HCT116 (cell line): Measurements from ENCODE around the gene C19orf44. TPM values are rescaled to one million over a fixed set of nuclear protein-coding genes. Genes with fewer than 3 reads are reported as not detected.

ENCODE experiments used
- ATAC-seq: fragments of 200-7000 bp; cut with Tn5 transposase; 2 replicates; pipeline ENCODE4 v1.9.1; 2020; ENCODE audit warnings: mild to moderate bottlenecking, moderate library complexity
- BruUV-seq: library from RNA; stranded (reverse); fragments of 400-500 nt; replicated peaks from 2 replicates; lab custom pipeline; 2021; lab: Mats Ljungman, UMichigan
- CTCF ChIA-PET: fragments of 300-600 bp; sonication (Branson Sonifier 250); formaldehyde crosslinking; loops from one replicate; lab custom pipeline; 2021; ENCODE audit warnings: antibody characterized with exemption; lab: Charles Lee
- POLR2A ChIA-PET: fragments of 300-600, 350-600 bp; sonication (Branson Sonifier 250); formaldehyde crosslinking; loops from one replicate; lab custom pipeline; 2021; ENCODE audit warnings: antibody characterized with exemption; lab: Charles Lee
- RAD21 ChIA-PET, 2 experiments: fragments of 300-600 bp; sonication (Branson Sonifier 250); formaldehyde crosslinking; loops; one replicate each; lab custom pipeline; 2023; ENCODE audit warnings: low total read pairs in 2 of 2; ENCODE audit not compliant: uncharacterized antibody in 2 of 2, unreplicated experiment in 2 of 2, low non-redundant PET in 1 of 2; lab: Charles Lee
- DNase-seq: peaks from one replicate; pipeline ENCODE4 v3.0.0-alpha.2; 2010; ENCODE audit warnings: low read depth, low spot score
- H2AFZ ChIP-seq: fragments of 200-600 bp; shearing (Covaris generic), sonication (generic); 2 replicates; pipeline ENCODE4 v1.6.1; 2017; ENCODE audit warnings: low read depth, mixed run types, mixed read lengths, antibody characterized with exemption, low read length; ENCODE audit not compliant: poor library complexity, severe bottlenecking
- H3K27ac ChIP-seq: 2 replicates; pipeline ENCODE4 v1.5.1; 2012; ENCODE audit warnings: low read depth, low read length
- H3K27me3 ChIP-seq: fragments of 200-600 bp; sonication (generic); 2 replicates; pipeline ENCODE4 v1.6.1; 2016; ENCODE audit warnings: mixed run types, low read length, mixed read lengths; ENCODE audit not compliant: insufficient read depth
- H3K36me3 ChIP-seq, 2 experiments: fragments of 200-500 bp in 1 of 2; fragments of 200-600 bp in 1 of 2; sonication (Bioruptor generic) in 1 of 2; sonication (generic) in 1 of 2; 2 replicates each; pipeline versions ENCODE4 v1.5.1 to v1.6.1; 2014 to 2016; ENCODE audit warnings: low read length in 2 of 2, inconsistent platforms in 1 of 2, mixed read lengths in 1 of 2, mixed run types in 1 of 2; ENCODE audit not compliant: insufficient read depth in 2 of 2, control insufficient read depth in 1 of 2
- H3K4me1 ChIP-seq, 2 experiments: fragments of 200-600 bp in 1 of 2; sonication (generic) in 1 of 2; 2 replicates each; pipeline versions ENCODE4 v1.5.1 to v1.6.1; 2012 to 2017; ENCODE audit warnings: low read length in 2 of 2, inconsistent platforms in 1 of 2, mild to moderate bottlenecking in 1 of 2, mixed read lengths in 1 of 2, mixed run types in 1 of 2, moderate library complexity in 1 of 2; ENCODE audit not compliant: insufficient read depth in 2 of 2, control insufficient read depth in 1 of 2
- H3K4me2 ChIP-seq: fragments of 200-600 bp; sonication (generic); 2 replicates; pipeline ENCODE4 v1.6.1; 2017; ENCODE audit warnings: mixed run types, low read length, mixed read lengths
- H3K4me3 ChIP-seq, 2 experiments: fragments of 200-600 bp in 1 of 2; sonication (generic) in 1 of 2; replicated peaks in 1 of 2; 2 replicates each; pipeline ENCODE4 v1.5.1; 2011 to 2016; ENCODE audit warnings: low read length in 2 of 2, control low read depth in 1 of 2, low read depth in 1 of 2, mild to moderate bottlenecking in 1 of 2, mixed read lengths in 1 of 2, mixed run types in 1 of 2
- H3K79me2 ChIP-seq: fragments of 200-600 bp; sonication (generic); 2 replicates; pipeline ENCODE4 v1.6.1; 2017; ENCODE audit warnings: mild to moderate bottlenecking, mixed run types, low read length, moderate library complexity, mixed read lengths; ENCODE audit not compliant: insufficient read depth
- H3K9ac ChIP-seq: fragments of 200-600 bp; sonication (generic); 2 replicates; pipeline ENCODE4 v1.6.1; 2016; ENCODE audit warnings: low read length, mixed read lengths
- H3K9me2 ChIP-seq: fragments of 200-600 bp; sonication (generic), shearing (Covaris generic); 2 replicates; pipeline ENCODE4 v1.6.1; 2017; ENCODE audit warnings: mixed run types, mild to moderate bottlenecking, moderate library complexity; ENCODE audit not compliant: insufficient read depth
- H3K9me3 ChIP-seq, 2 experiments: fragments of 200-500 bp in 1 of 2; fragments of 200-600 bp in 1 of 2; sonication (Bioruptor generic) in 1 of 2; sonication (generic) in 1 of 2; 2 replicates each; pipeline ENCODE4 v1.6.1; 2014 to 2017; ENCODE audit warnings: low read length in 2 of 2, mixed read lengths in 2 of 2, inconsistent platforms in 1 of 2, low read depth in 1 of 2, mild to moderate bottlenecking in 1 of 2, mixed run types in 1 of 2, moderate library complexity in 1 of 2; ENCODE audit not compliant: control insufficient read depth in 1 of 2, insufficient read depth in 1 of 2
- H4K20me1 ChIP-seq: fragments of 200-600 bp; sonication (generic), shearing (Covaris generic); 2 replicates; pipeline ENCODE4 v1.6.1; 2017; ENCODE audit warnings: mixed run types, mild to moderate bottlenecking, moderate library complexity; ENCODE audit not compliant: insufficient read depth
- CEBPB ChIP-seq: IDR thresholded peaks from 2 replicates; pipeline ENCODE4 v1.6.1; 2012; ENCODE audit warnings: low read depth
- EZH2 ChIP-seq: fragments of 200-600 bp; sonication (generic); IDR thresholded peaks from 2 replicates; pipeline ENCODE4 v1.6.1; 2017; ENCODE audit warnings: antibody characterized with exemption, mixed run types
- JUND ChIP-seq: IDR thresholded peaks from 2 replicates; pipeline ENCODE4 v1.6.1; 2012
- POLR2A ChIP-seq: IDR thresholded peaks from 2 replicates; pipeline ENCODE4 v1.7.0; 2011; ENCODE audit warnings: borderline replicate concordance; ENCODE audit not compliant: insufficient read depth, insufficient read length; ENCODE audit errors: extremely low read depth
- POLR2AphosphoS5 ChIP-seq: IDR thresholded peaks from 2 replicates; pipeline ENCODE4 v1.6.1; 2011; ENCODE audit warnings: mild to moderate bottlenecking, low read depth, low read length, moderate library complexity
- SRF ChIP-seq: IDR thresholded peaks from 2 replicates; pipeline ENCODE4 v1.6.1; 2012; ENCODE audit warnings: low read depth
- TCF7L2 ChIP-seq: IDR thresholded peaks from 2 replicates; pipeline ENCODE4 v1.7.0; 2011; ENCODE audit warnings: borderline replicate concordance, inconsistent platforms; ENCODE audit not compliant: insufficient read depth, insufficient read length; ENCODE audit errors: extremely low read depth
- ZFX ChIP-seq: fragments of 450-650 bp; IDR thresholded peaks from 2 replicates; pipeline ENCODE4 v1.6.1; 2017
- intact Hi-C: fragments of 100-400 bp; cut with micrococcal nuclease; formaldehyde crosslinking; loops from 2 replicates; pipeline ENCODE4 v1.10.0; 2022
- total RNA-seq: library from RNA; stranded (reverse); gene quantifications from one replicate; pipeline ENCODE4 v1.2.1, GENCODE V29; 2021; ENCODE audit not compliant: unreplicated experiment
- TF ChIP-seq, protein P1 (sequence below): IDR thresholded peaks from 2 replicates; pipeline ENCODE4 v1.6.1; 2011; ENCODE audit warnings: mild to moderate bottlenecking, low read length, moderate library complexity; ENCODE audit not compliant: insufficient replicate concordance; ENCODE audit errors: extremely low read depth

C19orf44 gene
- total RNA-seq, 1 experiment from 2014 or later, result 6.8 TPM

DNA sequence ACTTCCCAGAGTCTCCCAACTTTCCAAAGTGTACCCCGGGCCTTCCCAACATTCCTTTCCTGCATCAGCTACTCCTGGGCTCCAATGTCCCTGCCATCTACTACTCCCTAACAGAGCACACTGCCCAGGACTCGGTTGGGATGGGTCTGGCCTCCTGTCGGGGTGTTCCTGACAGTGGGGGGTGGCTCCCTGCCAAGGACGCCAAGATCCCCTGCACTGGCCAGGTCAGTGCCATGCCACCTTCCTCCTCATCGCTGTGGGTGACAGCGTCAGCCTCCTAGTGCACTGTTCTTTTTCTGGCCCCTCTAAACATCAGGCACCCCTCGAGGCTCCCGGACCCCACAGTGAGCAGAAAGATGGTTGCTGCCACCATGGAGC, 38.3 kb upstream of the C19orf44 start:
- RAD21 ChIA-PET, result no interaction called here
- no peak overlapping the region for H3K9ac ChIP-seq
- CTCF ChIA-PET, result no interaction called here
- no peaks in the 10 kb centered on the region for H3K27me3 ChIP-seq
- intact Hi-C loops, result no loop called here
- H2AFZ ChIP-seq, result no peak overlapping the region
- no peak overlapping the region for H3K27ac ChIP-seq
- peaks cover 86% of the 10 kb centered on the region for H3K79me2 ChIP-seq
- no peak overlapping the region for H3K4me3 ChIP-seq
- POLR2A ChIA-PET, result no interaction called here
- H4K20me1 ChIP-seq, result no peaks in the 10 kb centered on the region
- H3K36me3 ChIP-seq, result no peaks in the 10 kb centered on the region
- H3K4me2 ChIP-seq, result no peak overlapping the region
- BruUV-seq, result no TSS peak
- no peaks in the 10 kb centered on the region for H3K9me2 ChIP-seq
- no peaks in the 10 kb centered on the region for H3K9me3 ChIP-seq
- ATAC-seq, result no peak
- H3K4me1 ChIP-seq, result peaks cover 16 to 34% of the 10 kb centered on the region in 2 experiments
- DNase-seq, result no peak
- TF ChIP-seq ZFX (no peak), CEBPB (no peak), POLR2A (no peak), TCF7L2 (no peak), JUND (no peak), SRF (no peak), EZH2 (no peak), POLR2AphosphoS5 (no peak)
- TF ChIP-seq, protein P1, sequence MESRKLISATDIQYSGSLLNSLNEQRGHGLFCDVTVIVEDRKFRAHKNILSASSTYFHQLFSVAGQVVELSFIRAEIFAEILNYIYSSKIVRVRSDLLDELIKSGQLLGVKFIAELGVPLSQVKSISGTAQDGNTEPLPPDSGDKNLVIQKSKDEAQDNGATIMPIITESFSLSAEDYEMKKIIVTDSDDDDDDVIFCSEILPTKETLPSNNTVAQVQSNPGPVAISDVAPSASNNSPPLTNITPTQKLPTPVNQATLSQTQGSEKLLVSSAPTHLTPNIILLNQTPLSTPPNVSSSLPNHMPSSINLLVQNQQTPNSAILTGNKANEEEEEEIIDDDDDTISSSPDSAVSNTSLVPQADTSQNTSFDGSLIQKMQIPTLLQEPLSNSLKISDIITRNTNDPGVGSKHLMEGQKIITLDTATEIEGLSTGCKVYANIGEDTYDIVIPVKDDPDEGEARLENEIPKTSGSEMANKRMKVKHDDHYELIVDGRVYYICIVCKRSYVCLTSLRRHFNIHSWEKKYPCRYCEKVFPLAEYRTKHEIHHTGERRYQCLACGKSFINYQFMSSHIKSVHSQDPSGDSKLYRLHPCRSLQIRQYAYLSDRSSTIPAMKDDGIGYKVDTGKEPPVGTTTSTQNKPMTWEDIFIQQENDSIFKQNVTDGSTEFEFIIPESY, result no peak
